Naive thymus-derived CD8-positive, alpha-beta T cell (primary cell): ENCODE data around the gene NCAPD3. TPM values are rescaled to one million over a fixed set of nuclear protein-coding genes. Genes with fewer than 3 reads are reported as not detected.
A peak's percentile ranks its signal among the peaks of the same experiment; 100 is the strongest.

Source experiments
- ATAC-seq, 2 donors: fragments of 150-1000 bp; cut with Tn5 transposase in 1 of 2; sonication (Bioruptor Pico), chemical (Tn5 transposase) in 1 of 2; 1 replicate in 1 of 2; 2 replicates in 1 of 2; pipeline ENCODE4 v1.10.0; 2021; ENCODE audit warnings: mild to moderate bottlenecking in 2 of 2, moderate library complexity in 2 of 2
- POLR2A ChIA-PET: fragments of 350-600 bp; sonication (Branson Sonifier 250); formaldehyde crosslinking; loops from one replicate; lab custom pipeline; 2021; ENCODE audit warnings: antibody characterized with exemption; lab: Charles Lee
- DNase-seq, 10 donors: peaks; one replicate each; pipeline versions ENCODE4 v3.0.0 to v3.0.0-alpha.2; 2020 to 2022
- H3K27ac Mint-ChIP-seq, 10 donors: one replicate each; pipeline ENCODE4 v1.8.0; 2020 to 2022; ENCODE audit warnings: mild to moderate bottlenecking in 10 of 10, mixed read lengths in 10 of 10, moderate library complexity in 4 of 10, inconsistent platforms in 1 of 10
- H3K27me3 Mint-ChIP-seq, 5 donors: one replicate each; pipeline ENCODE4 v1.8.0; 2021 to 2022; ENCODE audit warnings: mixed read lengths in 5 of 5
- H3K36me3 Mint-ChIP-seq, 3 donors: one replicate each; pipeline ENCODE4 v1.8.0; 2020 to 2022; ENCODE audit warnings: mixed read lengths in 3 of 3, mild to moderate bottlenecking in 2 of 3, inconsistent platforms in 1 of 3
- H3K4me1 Mint-ChIP-seq, 4 donors: one replicate each; pipeline ENCODE4 v1.8.0; 2021 to 2022; ENCODE audit warnings: mixed read lengths in 4 of 4
- H3K4me3 Mint-ChIP-seq, 10 donors: one replicate each; pipeline ENCODE4 v1.8.0; 2020 to 2022; ENCODE audit warnings: mild to moderate bottlenecking in 10 of 10, mixed read lengths in 10 of 10, moderate library complexity in 6 of 10, inconsistent platforms in 1 of 10
- H3K9me3 Mint-ChIP-seq, 9 donors: one replicate each; pipeline ENCODE4 v1.8.0; 2020 to 2022; ENCODE audit warnings: mixed read lengths in 9 of 9, mild to moderate bottlenecking in 3 of 9, inconsistent platforms in 1 of 9, moderate library complexity in 1 of 9
- polyA plus RNA-seq, 3 donors: library from polyadenylated mRNA; unstranded; fragments of 300-500 nt; fragmentation: Illumina TruSeq; gene quantifications; one replicate each; pipeline ENCODE4 v1.2.3, GENCODE V29; 2021
- total RNA-seq, 8 experiments: library from RNA in 2 of 8; stranded (reverse) in 2 of 8; gene quantifications; one replicate each; pipeline ENCODE4 v1.2.3 and lab custom pipeline; 2021 to 2026

Gene NCAPD3
- total and polyA plus RNA-seq, 5 experiments from 2014 or later: 11.2 to 43.5 (median 16.5) TPM

- H3K4me1 Mint-ChIP-seq: peaks cover 14 to 33% (median 31%) of the 10 kb centered on the region in 4 donors
- POLR2A ChIA-PET: interaction anchor here (6.3 kb wide), 1 partner anchor 24 kb away, joined by 115 read pairs; the partner anchor contains the start of genes NCAPD3 and VPS26B
- no peak for DNase-seq
- peak overlapping the region in 3 of 10 donors; percentile 9 to 62 (median 55) for H3K27ac Mint-ChIP-seq
- ATAC-seq: no peak
- no peak overlapping the region for H3K4me3 Mint-ChIP-seq
- H3K36me3 Mint-ChIP-seq: peaks cover 0 to 48% (median 4%) of the 10 kb centered on the region in 3 donors
- H3K9me3 Mint-ChIP-seq: no peaks in the 10 kb centered on the region
- no peaks in the 10 kb centered on the region for H3K27me3 Mint-ChIP-seq
Measured at GRCh38 chr11:134250246-134250645, 26.5 kb upstream of the NCAPD3 start.

GRCh38 chr11:134248910-134249480 is 25.2 kb upstream of the NCAPD3 start:
- H3K36me3 Mint-ChIP-seq: peaks cover 0 to 59% (median 6%) of the 10 kb centered on the region in 3 donors
- H3K9me3 Mint-ChIP-seq: no peaks in the 10 kb centered on the region
- H3K4me3 Mint-ChIP-seq: peak overlapping the region in 1 of 10 donors; percentile 16
- ATAC-seq (no peak), DNase-seq (no peak)
- POLR2A ChIA-PET: interaction anchor here (0.7 to 6.3 kb wide), 3 partner anchors 18 to 24 kb away, joined by 3 to 115 read pairs (median 5); partner anchors contain the start of genes NCAPD3 and VPS26B
- H3K4me1 Mint-ChIP-seq: peaks cover 7 to 22% (median 21%) of the 10 kb centered on the region in 4 donors
- H3K27ac Mint-ChIP-seq: peak overlapping the region in 8 of 10 donors; percentile 8 to 92 (median 58)
- no peaks in the 10 kb centered on the region for H3K27me3 Mint-ChIP-seq

DNA sequence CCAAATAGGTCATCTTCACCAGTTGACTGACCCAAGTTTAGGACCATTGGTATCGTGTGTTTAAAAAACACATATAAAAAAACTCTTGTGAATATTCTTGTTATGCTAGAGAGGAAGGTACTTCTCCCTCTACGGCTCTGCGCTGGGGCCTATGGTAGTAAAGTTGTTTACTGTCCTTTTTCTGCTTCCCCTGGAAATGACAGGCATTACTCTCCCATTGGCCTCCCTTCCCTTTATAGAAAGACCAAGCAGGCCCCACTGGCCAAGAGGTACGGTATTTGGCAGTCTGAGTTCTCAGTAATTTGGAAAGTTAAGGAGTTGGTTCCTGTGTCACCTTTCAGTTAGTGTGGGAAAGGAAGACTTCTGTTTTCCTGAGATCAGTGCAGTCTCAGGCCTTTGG is 22.9 kb upstream of the NCAPD3 start:
- Mint-ChIP-seq H3K4me1 (peaks cover 0 to 9% (median 4%) of the 10 kb centered on the region in 4 donors), H3K36me3 (peaks cover 0 to 81% (median 9%) of the 10 kb centered on the region in 3 donors), H3K27ac (peak overlapping the region in 4 of 10 donors; percentile 63 to 73 (median 66)), H3K27me3 (no peaks in the 10 kb centered on the region), H3K9me3 (no peaks in the 10 kb centered on the region), H3K4me3 (no peak overlapping the region)
- DNase-seq (no peak), ATAC-seq (no peak)
- POLR2A ChIA-PET: no interaction called here

DNA sequence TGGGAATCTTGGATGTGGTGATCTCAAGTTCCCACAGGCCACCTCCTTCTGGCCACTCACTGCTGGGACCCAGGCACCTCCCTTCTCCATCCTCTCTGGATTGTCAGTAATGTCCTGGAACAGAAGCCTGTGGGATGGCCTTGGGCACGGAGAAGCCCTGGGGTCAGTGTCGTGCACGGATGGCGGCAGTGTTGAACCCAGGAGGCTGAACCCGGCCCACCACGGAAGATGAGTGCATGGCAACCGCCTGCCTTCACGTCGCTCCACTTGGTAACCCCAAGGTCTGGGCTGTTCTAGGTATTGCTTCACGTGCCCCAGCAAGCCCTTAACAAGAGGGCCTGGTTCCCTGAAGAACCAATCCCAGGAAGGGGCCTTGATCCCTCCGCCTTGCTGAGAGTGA is 22.3 kb upstream of the NCAPD3 start:
- Mint-ChIP-seq H3K4me1 (peaks cover 0 to 3% (median 0%) of the 10 kb centered on the region in 4 donors), H3K9me3 (no peaks in the 10 kb centered on the region), H3K36me3 (peaks cover 0 to 80% (median 9%) of the 10 kb centered on the region in 3 donors), H3K27me3 (no peaks in the 10 kb centered on the region), H3K4me3 (no peak overlapping the region), H3K27ac (peak overlapping the region in 1 of 10 donors; percentile 49)
- ATAC-seq (no peak), DNase-seq (no peak)
- POLR2A ChIA-PET: interaction anchor here (1.5 kb wide), 1 partner anchor 22 kb away, joined by 3 read pairs; the partner anchor contains the start of gene VPS26B

DNA sequence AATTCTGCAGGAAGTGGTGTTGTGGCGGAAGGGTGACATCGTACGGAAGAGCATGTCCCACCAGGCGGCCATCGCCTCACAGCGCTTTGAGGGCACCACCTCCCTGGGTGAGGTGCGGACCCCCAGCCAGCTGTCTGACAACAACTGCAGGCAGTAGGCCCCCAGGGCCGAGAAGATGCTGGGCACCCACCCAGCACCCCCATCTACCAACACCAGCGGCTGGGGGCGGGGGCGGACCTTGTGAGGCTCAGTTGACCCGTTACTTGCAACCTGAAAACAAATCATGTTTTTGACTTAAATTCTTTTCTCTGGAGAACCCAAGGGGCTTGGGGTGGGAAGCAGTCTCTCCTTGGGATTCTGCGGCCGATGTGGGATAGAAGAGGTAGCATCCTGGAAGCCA is 21.7 kb upstream of the NCAPD3 start:
- H3K4me1 Mint-ChIP-seq: peaks cover 0 to 2% (median 0%) of the 10 kb centered on the region in 4 donors
- peak overlapping the region in 1 of 10 donors; percentile 56 for H3K27ac Mint-ChIP-seq
- DNase-seq: no peak
- no peak overlapping the region for H3K4me3 Mint-ChIP-seq
- no peaks in the 10 kb centered on the region for H3K27me3 Mint-ChIP-seq
- H3K9me3 Mint-ChIP-seq: no peaks in the 10 kb centered on the region
- POLR2A ChIA-PET: interaction anchor here (1.5 kb wide), 1 partner anchor 21 kb away, joined by 3 read pairs; the partner anchor contains the start of gene VPS26B
- peaks cover 0 to 84% (median 9%) of the 10 kb centered on the region in 3 donors for H3K36me3 Mint-ChIP-seq
- ATAC-seq: no peak

DNA sequence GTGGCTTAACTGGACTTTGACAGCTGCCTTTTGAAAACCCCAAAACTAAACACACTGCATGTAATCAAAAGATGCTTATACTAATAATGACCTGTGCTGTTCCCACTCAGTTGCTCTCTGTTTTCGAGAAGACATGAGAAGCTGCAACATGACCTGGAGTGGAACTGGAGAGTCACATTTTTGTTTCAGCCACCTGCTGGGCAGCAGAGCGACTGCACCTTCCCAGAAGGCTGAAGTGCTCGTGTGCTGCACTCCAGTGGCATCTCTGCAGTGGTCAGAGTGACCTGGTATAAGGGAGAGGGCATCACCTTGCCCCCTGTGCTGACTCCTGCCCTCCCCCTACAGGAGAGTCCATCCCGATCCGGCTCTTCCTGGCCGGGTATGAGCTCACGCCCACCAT is 20.8 kb upstream of the NCAPD3 start:
- ATAC-seq (peak; percentile 69 to 78), DNase-seq (peak in 7 of 10 donors; percentile 2 to 41 (median 13))
- Mint-ChIP-seq H3K36me3 (peaks cover 0 to 84% (median 7%) of the 10 kb centered on the region in 3 donors), H3K4me1 (peaks cover 0 to 2% (median 0%) of the 10 kb centered on the region in 4 donors), H3K4me3 (no peak overlapping the region), H3K9me3 (no peaks in the 10 kb centered on the region), H3K27me3 (no peaks in the 10 kb centered on the region), H3K27ac (peak overlapping the region in 5 of 10 donors; percentile 35 to 80 (median 43))
- POLR2A ChIA-PET: interaction anchor here (1.5 kb wide), 1 partner anchor 21 kb away, joined by 4 read pairs; the partner anchor contains the start of genes NCAPD3 and VPS26B

GRCh38 chr11:134243913-134244312 is 20.1 kb upstream of the NCAPD3 start:
- DNase-seq (no peak), ATAC-seq (no peak)
- H3K27me3 Mint-ChIP-seq: no peaks in the 10 kb centered on the region
- H3K4me1 Mint-ChIP-seq: no peaks in the 10 kb centered on the region
- no peak overlapping the region for H3K4me3 Mint-ChIP-seq
- peaks cover 0 to 84% (median 7%) of the 10 kb centered on the region in 3 donors for H3K36me3 Mint-ChIP-seq
- H3K9me3 Mint-ChIP-seq: no peaks in the 10 kb centered on the region
- H3K27ac Mint-ChIP-seq: peak overlapping the region in 1 of 10 donors; percentile 62
- POLR2A ChIA-PET: interaction anchor here (1.5 kb wide), 1 partner anchor 20 kb away, joined by 4 read pairs; the partner anchor contains the start of genes NCAPD3 and VPS26B

DNA sequence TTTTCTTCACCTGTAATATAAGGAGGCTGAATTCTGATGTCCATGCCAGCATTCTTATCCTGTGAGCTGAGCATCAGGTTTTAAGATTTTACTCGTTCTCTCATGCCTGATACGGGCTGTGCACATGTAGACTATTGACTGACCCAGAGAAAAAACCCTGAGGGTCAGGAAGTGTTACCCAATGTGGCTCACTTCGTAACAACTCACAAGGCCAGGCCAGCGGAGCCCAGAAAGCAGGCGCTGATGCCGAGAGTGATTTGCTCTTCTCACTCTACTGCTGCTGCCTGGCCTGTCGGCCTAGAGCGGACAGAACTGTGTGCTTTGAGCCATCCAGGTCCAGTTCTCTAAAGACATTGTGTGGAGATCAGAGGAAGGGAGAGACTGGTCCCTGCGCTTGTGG is 18.6 kb upstream of the NCAPD3 start:
- no peak for ATAC-seq
- H3K27ac Mint-ChIP-seq: peak overlapping the region in 2 of 10 donors; percentile 29 to 46
- DNase-seq: no peak
- no peaks in the 10 kb centered on the region for H3K9me3 Mint-ChIP-seq
- H3K4me1 Mint-ChIP-seq: peaks cover 0 to 4% (median under 1%) of the 10 kb centered on the region in 4 donors
- peaks cover 0 to 79% (median 4%) of the 10 kb centered on the region in 3 donors for H3K36me3 Mint-ChIP-seq
- H3K27me3 Mint-ChIP-seq: no peaks in the 10 kb centered on the region
- H3K4me3 Mint-ChIP-seq: no peak overlapping the region
- POLR2A ChIA-PET: no interaction called here

- H3K36me3 Mint-ChIP-seq: peaks cover 0 to 83% (median 7%) of the 10 kb centered on the region in 3 donors
- H3K4me3 Mint-ChIP-seq: no peak overlapping the region
- peak overlapping the region in 3 of 10 donors; percentile 0 to 24 (median 19) for H3K27ac Mint-ChIP-seq
- no peaks in the 10 kb centered on the region for H3K9me3 Mint-ChIP-seq
- POLR2A ChIA-PET: interaction anchor here (1.1 kb wide), 1 partner anchor 212 kb away, joined by 3 read pairs; no protein-coding TSS in a partner anchor
- H3K4me1 Mint-ChIP-seq: peaks cover 0 to 8% (median 2%) of the 10 kb centered on the region in 4 donors
- ATAC-seq: no peak
- DNase-seq: no peak
- H3K27me3 Mint-ChIP-seq: no peaks in the 10 kb centered on the region
Measured at GRCh38 chr11:134240592-134240991, 16.8 kb upstream of the NCAPD3 start.

GRCh38 chr11:134238956-134239355 is 15.2 kb upstream of the NCAPD3 start:
- Mint-ChIP-seq H3K27me3 (no peaks in the 10 kb centered on the region), H3K9me3 (no peaks in the 10 kb centered on the region), H3K27ac (peak overlapping the region in 1 of 10 donors; percentile 22), H3K4me3 (no peak overlapping the region), H3K36me3 (peaks cover 0 to 80% (median 7%) of the 10 kb centered on the region in 3 donors), H3K4me1 (peaks cover 0 to 8% (median 2%) of the 10 kb centered on the region in 4 donors)
- no peak for ATAC-seq
- POLR2A ChIA-PET: interaction anchor here (0.9 kb wide), 1 partner anchor 14 kb away, joined by 3 read pairs; the partner anchor contains the start of gene VPS26B
- no peak for DNase-seq

DNA sequence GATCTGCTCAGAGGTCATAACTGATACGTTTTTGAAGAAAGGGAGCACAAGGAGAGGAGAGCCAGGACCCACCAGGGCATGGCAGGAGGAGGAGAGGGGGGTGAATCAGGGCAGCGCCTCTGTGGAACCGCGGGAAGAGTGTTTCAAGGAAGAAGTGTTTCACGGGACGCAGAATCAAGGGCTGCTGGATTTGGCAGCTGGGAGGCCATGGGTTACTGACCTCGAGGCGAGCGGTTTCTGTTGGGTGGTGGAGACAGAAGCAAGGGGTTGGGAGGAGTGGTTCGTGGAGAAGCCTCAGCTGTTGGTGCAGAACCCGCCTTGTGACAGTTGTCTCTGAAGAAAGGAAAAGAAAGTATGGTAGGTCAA is 13.8 kb upstream of the NCAPD3 start:
- peaks cover 0 to 68% (median 7%) of the 10 kb centered on the region in 3 donors for H3K36me3 Mint-ChIP-seq
- no peaks in the 10 kb centered on the region for H3K9me3 Mint-ChIP-seq
- H3K4me1 Mint-ChIP-seq: peaks cover 3 to 14% (median 13%) of the 10 kb centered on the region in 4 donors
- no peak overlapping the region for H3K4me3 Mint-ChIP-seq
- POLR2A ChIA-PET: interaction anchor here (1.0 kb wide), 1 partner anchor 12 kb away, joined by 3 read pairs; no protein-coding TSS in a partner anchor
- DNase-seq (no peak), ATAC-seq (no peak)
- H3K27ac Mint-ChIP-seq: peak overlapping the region in 2 of 10 donors; percentile 28 to 77
- no peaks in the 10 kb centered on the region for H3K27me3 Mint-ChIP-seq

- DNase-seq: no peak
- H3K27ac Mint-ChIP-seq: peak overlapping the region in 4 of 10 donors; percentile 2 to 77 (median 16)
- POLR2A ChIA-PET: interaction anchor here (1.0 kb wide), 1 partner anchor 12 kb away, joined by 3 read pairs; no protein-coding TSS in a partner anchor
- H3K36me3 Mint-ChIP-seq: peaks cover 0 to 64% (median 6%) of the 10 kb centered on the region in 3 donors
- no peak for ATAC-seq
- H3K4me3 Mint-ChIP-seq: no peak overlapping the region
- H3K4me1 Mint-ChIP-seq: peaks cover 9 to 20% (median 17%) of the 10 kb centered on the region in 4 donors
- no peaks in the 10 kb centered on the region for H3K9me3 Mint-ChIP-seq
- H3K27me3 Mint-ChIP-seq: no peaks in the 10 kb centered on the region
Measured at GRCh38 chr11:134236834-134237556, 13.2 kb upstream of the NCAPD3 start.
